DND-41 (cell line): ENCODE data around the gene AKAP9.

Experiments used
- EZH2 ChIP-seq: IDR thresholded peaks from 3 replicates; pipeline ENCODE4 v1.6.1; 2012; ENCODE audit warnings: borderline replicate concordance, low read depth, mild to moderate bottlenecking, moderate library complexity, low read length, inconsistent platforms; ENCODE audit not compliant: severe bottlenecking
- TF ChIP-seq, protein P1 (sequence below): IDR thresholded peaks from 2 replicates; pipeline ENCODE4 v1.5.1; 2012; ENCODE audit warnings: borderline replicate concordance, low read length, moderate library complexity, mild to moderate bottlenecking; ENCODE audit not compliant: poor library complexity, severe bottlenecking; ENCODE audit errors: extremely low read depth

DNA sequence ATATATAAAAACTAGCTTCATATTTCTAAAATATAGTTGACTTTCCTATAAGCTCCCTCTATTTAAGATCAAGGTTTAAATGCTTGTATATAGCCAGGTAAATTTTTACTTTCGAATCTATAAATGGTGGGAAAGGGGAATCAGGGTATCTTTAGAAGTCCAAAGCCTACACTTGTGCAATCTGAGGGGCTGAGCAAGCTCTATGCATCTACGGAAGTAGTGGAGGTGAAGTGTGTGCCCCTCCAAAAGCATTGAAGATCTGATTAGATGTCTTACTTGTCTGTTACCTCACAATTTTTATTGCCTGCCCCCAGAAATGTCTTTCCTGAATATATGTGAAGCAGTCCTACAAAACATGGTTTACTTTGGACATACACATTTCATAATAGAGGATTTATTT, 1.6 kb downstream of the AKAP9 start:
- TF ChIP-seq, protein P1, sequence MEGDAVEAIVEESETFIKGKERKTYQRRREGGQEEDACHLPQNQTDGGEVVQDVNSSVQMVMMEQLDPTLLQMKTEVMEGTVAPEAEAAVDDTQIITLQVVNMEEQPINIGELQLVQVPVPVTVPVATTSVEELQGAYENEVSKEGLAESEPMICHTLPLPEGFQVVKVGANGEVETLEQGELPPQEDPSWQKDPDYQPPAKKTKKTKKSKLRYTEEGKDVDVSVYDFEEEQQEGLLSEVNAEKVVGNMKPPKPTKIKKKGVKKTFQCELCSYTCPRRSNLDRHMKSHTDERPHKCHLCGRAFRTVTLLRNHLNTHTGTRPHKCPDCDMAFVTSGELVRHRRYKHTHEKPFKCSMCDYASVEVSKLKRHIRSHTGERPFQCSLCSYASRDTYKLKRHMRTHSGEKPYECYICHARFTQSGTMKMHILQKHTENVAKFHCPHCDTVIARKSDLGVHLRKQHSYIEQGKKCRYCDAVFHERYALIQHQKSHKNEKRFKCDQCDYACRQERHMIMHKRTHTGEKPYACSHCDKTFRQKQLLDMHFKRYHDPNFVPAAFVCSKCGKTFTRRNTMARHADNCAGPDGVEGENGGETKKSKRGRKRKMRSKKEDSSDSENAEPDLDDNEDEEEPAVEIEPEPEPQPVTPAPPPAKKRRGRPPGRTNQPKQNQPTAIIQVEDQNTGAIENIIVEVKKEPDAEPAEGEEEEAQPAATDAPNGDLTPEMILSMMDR = no peak
- TF ChIP-seq EZH2 = no peak
